MCF 10A (cell line): Measurements from ENCODE around the gene MOB3C. TPM values are rescaled to one million over a fixed set of nuclear protein-coding genes. Genes with fewer than 3 reads are reported as not detected.
A peak's percentile ranks its signal among the peaks of the same experiment; 100 is the strongest.
"Not testable (repeated sequence)": the region's sequence is repeated elsewhere in the genome, so short reads cannot be mapped to it uniquely, and the experiment has no call there.

ENCODE experiments used
- Bru-seq: library from RNA; stranded (reverse); fragments of 400-500 nt; gene quantifications from one replicate; lab custom pipeline; 2021; lab: Mats Ljungman, UMichigan
- BruChase-seq, 2 experiments: library from RNA; stranded (reverse); fragments of 400-500 nt; gene quantifications; one replicate each; lab custom pipeline; 2021; lab: Mats Ljungman, UMichigan
- BruUV-seq: library from RNA; stranded (reverse); fragments of 400-500 nt; replicated peaks from 2 replicates; lab custom pipeline; 2021; lab: Mats Ljungman, UMichigan
- CTCF ChIA-PET: fragments of 300-600 bp; sonication (Branson Sonifier 250); formaldehyde crosslinking; extraction: SDS; loops from one replicate; lab custom pipeline; 2021; ENCODE audit warnings: antibody characterized with exemption, inconsistent platforms; lab: Yijun Ruan, JAX
- POLR2A ChIA-PET: fragments of 300-600, 350-650 bp; sonication (Branson Sonifier 250); formaldehyde crosslinking; extraction: SDS; loops from one replicate; lab custom pipeline; 2020; ENCODE audit warnings: antibody characterized with exemption, inconsistent platforms; lab: Yijun Ruan, JAX
- DNase-seq: peaks from one replicate; pipeline ENCODE4 v3.0.0-alpha.2; 2018; ENCODE audit not compliant: unreplicated experiment
- H3K27ac Mint-ChIP-seq: one replicate; pipeline ENCODE4 v1.8.0; 2022; ENCODE audit warnings: mild to moderate bottlenecking, low read depth, mixed read lengths; ENCODE audit not compliant: unreplicated experiment
- H3K27me3 Mint-ChIP-seq: one replicate; pipeline ENCODE4 v1.8.0; 2022; ENCODE audit warnings: mixed read lengths; ENCODE audit not compliant: insufficient read depth, unreplicated experiment
- H3K36me3 Mint-ChIP-seq: one replicate; pipeline ENCODE4 v1.8.0; 2022; ENCODE audit warnings: mild to moderate bottlenecking, moderate library complexity, mixed read lengths; ENCODE audit not compliant: insufficient read depth, unreplicated experiment
- H3K4me1 Mint-ChIP-seq: one replicate; pipeline ENCODE4 v1.8.0; 2022; ENCODE audit warnings: mixed read lengths; ENCODE audit not compliant: insufficient read depth, unreplicated experiment
- H3K4me3 Mint-ChIP-seq: one replicate; pipeline ENCODE4 v1.8.0; 2022; ENCODE audit warnings: mild to moderate bottlenecking, moderate library complexity, mixed read lengths; ENCODE audit not compliant: unreplicated experiment
- H3K9me3 Mint-ChIP-seq: one replicate; pipeline ENCODE4 v1.8.0; 2022; ENCODE audit warnings: mixed read lengths; ENCODE audit not compliant: unreplicated experiment
- CTCF ChIP-seq: fragments of 200-600 bp; IDR thresholded peaks from one replicate; pipeline ENCODE4 v1.8.0; 2022; ENCODE audit warnings: antibody characterized with exemption, mild to moderate bottlenecking; ENCODE audit not compliant: unreplicated experiment
- intact Hi-C: fragments of 100-400 bp; cut with micrococcal nuclease; formaldehyde crosslinking; loops from 2 replicates; pipeline ENCODE4 v1.14.1; 2022
- long read RNA-seq: library from polyadenylated mRNA; stranded (forward); transcript quantifications from one replicate; pipeline ENCODE4 v2.0.0, GENCODE V29; 2022
- total RNA-seq: library from RNA; stranded (reverse); gene quantifications from 2 replicates; pipeline ENCODE4 v1.2.3, GENCODE V29; 2022

The MOB3C gene
- total RNA-seq, result 5.8 and 5.9 TPM in 2 replicates
- percentile 48 among the genes with signal in this experiment for Bru-seq, nascent RNA
- BruChase-seq, experiment 1, labeled RNA remaining after a 6-hour chase, result percentile 55 among the genes with signal in this experiment
- percentile 59 among the genes with signal in this experiment for BruChase-seq, experiment 2, labeled RNA remaining after a 2-hour chase
- long read RNA-seq, full-length matches to known transcripts, result 8 of 8 reads
- long read RNA-seq, partial matches to known transcripts, result 0 of 8 reads
- long read RNA-seq, other reads (novel, unspliced or antisense), result 0 of 8 reads

DNA sequence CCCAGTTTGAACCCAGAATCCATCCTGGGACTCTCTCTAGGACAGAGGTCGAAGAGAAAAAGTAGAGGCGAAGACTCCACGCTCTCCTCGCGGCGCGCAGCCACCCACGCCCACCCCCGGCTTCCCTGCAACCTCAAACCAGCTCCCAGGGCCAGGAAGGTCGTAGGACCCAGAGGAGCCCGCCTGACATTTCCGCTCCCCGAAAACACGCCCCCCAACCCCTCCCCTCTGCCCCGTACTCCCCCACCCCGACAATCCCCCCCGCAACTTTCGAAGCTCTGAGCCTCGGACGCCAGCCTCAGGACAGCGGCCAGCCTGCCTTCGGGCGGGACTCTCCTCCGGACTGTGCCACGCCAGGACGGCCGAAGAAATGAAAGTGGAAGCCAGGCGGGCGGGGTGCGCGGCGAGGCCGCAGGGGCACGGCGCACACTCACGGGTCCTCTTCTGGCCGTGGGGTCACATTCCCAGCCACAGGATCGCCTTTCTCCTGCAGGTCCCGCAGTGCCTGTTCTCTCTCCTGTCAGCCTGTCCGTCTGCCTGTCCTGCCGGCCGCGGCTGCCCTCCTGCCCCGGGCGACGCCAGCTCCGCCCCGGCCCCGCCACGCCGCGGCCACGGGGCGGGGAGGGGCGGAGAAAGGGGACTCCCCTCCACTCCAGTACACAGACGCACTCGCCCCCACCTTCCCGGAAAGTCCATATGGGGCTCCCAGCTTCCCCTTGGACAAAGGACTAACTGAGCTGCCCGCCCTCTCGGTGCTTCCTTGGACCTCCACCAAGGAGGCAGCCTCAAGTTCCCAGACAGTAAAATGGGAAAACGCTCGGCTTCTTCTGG, at the start of gene MOB3C:
MOB3C (minus strand) TSS at position 535 of the 831 bp plus-strand sequence. CDS start 3,490 bp downstream, outside the sequence.
- TF ChIP-seq CTCF, result no peak
- peak; percentile 77 for DNase-seq
- no peaks in the 10 kb centered on the region for H3K27me3 Mint-ChIP-seq
- peak within 1 kb of the TSS; percentile 86 for H3K4me3 Mint-ChIP-seq
- peaks cover 30% of the 10 kb centered on the region for H3K4me1 Mint-ChIP-seq
- ChIA-PET CTCF (interaction anchor here (0.6 to 1.4 kb wide), 6 partner anchors 12 to 182 kb away, joined by 3 to 6 read pairs (median 4); partner anchors contain the start of gene MKNK1), POLR2A (interaction anchor here (0.6 to 5.6 kb wide), 11 partner anchors 12 to 718 kb away, joined by 3 to 73 read pairs (median 3); partner anchors contain the start of genes EFCAB14 and MKNK1)
- no peaks in the 10 kb centered on the region for H3K36me3 Mint-ChIP-seq
- intact Hi-C loops, result no loop called here
- no TSS peak for BruUV-seq
- peak within 1 kb of the TSS; percentile 88 for H3K27ac Mint-ChIP-seq
- H3K9me3 Mint-ChIP-seq, result no peaks in the 10 kb centered on the region

- H3K4me1 Mint-ChIP-seq, result peaks cover 14% of the 10 kb centered on the region
- no TSS peak for BruUV-seq
- CTCF ChIA-PET, result interaction anchor here (0.6 to 1.4 kb wide), 3 partner anchors 11 to 47 kb away, joined by 3 to 4 read pairs (median 3); no protein-coding TSS in a partner anchor
- no peak for DNase-seq
- intact Hi-C loops, result no loop called here
- peaks cover 32% of the 10 kb centered on the region for H3K36me3 Mint-ChIP-seq
- H3K9me3 Mint-ChIP-seq, result no peaks in the 10 kb centered on the region
- no peak overlapping the region for H3K4me3 Mint-ChIP-seq
- no peaks in the 10 kb centered on the region for H3K27me3 Mint-ChIP-seq
- H3K27ac Mint-ChIP-seq, result no peak overlapping the region
- TF ChIP-seq CTCF, result no peak
- POLR2A ChIA-PET, result interaction anchor here (0.9 to 3.7 kb wide), 3 partner anchors 22 to 53 kb away, joined by 3 to 18 read pairs (median 3); partner anchors contain the start of gene EFCAB14
Observed at GRCh38 chr1:46665983-46666382, 49.4 kb upstream of the MOB3C start.

- H3K4me3 Mint-ChIP-seq, H3K27ac Mint-ChIP-seq, intact Hi-C loops, POLR2A ChIA-PET, BruUV-seq, H3K27me3 Mint-ChIP-seq, DNase-seq, H3K9me3 Mint-ChIP-seq: not testable (repeated sequence)
- CTCF ChIA-PET, result interaction anchor here (0.6 kb wide), 1 partner anchor 213 kb away, joined by 3 read pairs; no protein-coding TSS in a partner anchor
- peaks cover 14% of the 10 kb centered on the region for H3K4me1 Mint-ChIP-seq
- H3K36me3 Mint-ChIP-seq, result peaks cover 52% of the 10 kb centered on the region
Observed at GRCh38 chr1:46662919-46663318, 46.3 kb upstream of the MOB3C start.

DNA sequence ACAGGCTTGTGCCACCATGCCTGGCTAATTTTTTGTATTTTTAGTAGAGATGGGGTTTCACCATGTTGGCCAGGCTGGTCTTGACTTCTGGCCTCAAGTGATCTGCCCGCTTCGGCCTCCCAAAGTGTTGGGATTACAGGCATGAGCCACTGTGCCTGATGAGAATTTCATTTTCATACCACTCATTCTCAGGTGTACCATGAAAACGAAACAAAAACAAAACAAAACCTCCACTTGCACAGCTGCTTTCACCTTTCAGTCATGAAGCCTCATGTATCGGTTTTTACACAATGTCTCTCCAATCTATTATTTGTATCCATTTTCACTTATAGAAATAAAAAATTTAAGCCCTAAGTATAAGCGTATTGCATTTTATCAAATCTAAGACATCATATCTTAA, 43.5 kb upstream of the MOB3C start:
- BruUV-seq, H3K9me3 Mint-ChIP-seq, H3K4me3 Mint-ChIP-seq, H3K27ac Mint-ChIP-seq, H3K27me3 Mint-ChIP-seq, H3K4me1 Mint-ChIP-seq, POLR2A ChIA-PET, DNase-seq, intact Hi-C loops: not testable (repeated sequence)
- CTCF ChIA-PET, result interaction anchor here (1.1 kb wide), 1 partner anchor 16 kb away, joined by 5 read pairs; no protein-coding TSS in a partner anchor
- H3K36me3 Mint-ChIP-seq, result peaks cover 59% of the 10 kb centered on the region
